Skin of body (tissue), 2 donors: ENCODE measurements around the gene POLE4. TPM values are rescaled to one million over a fixed set of nuclear protein-coding genes. Genes with fewer than 3 reads are reported as not detected.

Experiments used
- DNase-seq: peaks from one replicate; lab custom pipeline; 2025; lab: John Stamatoyannopoulos, UW
- total RNA-seq: library from RNA; depleted of rRNA; stranded (reverse); fragments of >200 nt; gene quantifications from one replicate; pipeline ENCODE4 v1.2.3, GENCODE V29; 2014

The POLE4 gene
- total RNA-seq, 1 donor from 2014 or later: 14.1 TPM

GRCh38 chr2:74985978-74986609 lies 27.7 kb downstream of the POLE4 start:
- DNase-seq: peak; percentile 50

GRCh38 chr2:74991977-74992376 lies 33.5 kb downstream of the POLE4 start:
- peak; percentile 24 for DNase-seq

GRCh38 chr2:74999468-74999867 lies 41.0 kb downstream of the POLE4 start:
- DNase-seq: no peak

GRCh38 chr2:75002007-75002406 lies 43.6 kb downstream of the POLE4 start:
- no peak for DNase-seq

GRCh38 chr2:75003276-75003675 lies 44.8 kb downstream of the POLE4 start:
- DNase-seq: no peak

- no peak for DNase-seq
Measured at GRCh38 chr2:75003773-75004172, 45.3 kb downstream of the POLE4 start.

- no peak for DNase-seq
Measured at GRCh38 chr2:75006041-75006440, 47.6 kb downstream of the POLE4 start.

- DNase-seq: no peak
Measured at GRCh38 chr2:75007061-75007460, 48.6 kb downstream of the POLE4 start.

GRCh38 chr2:75007819-75008218 lies 49.4 kb downstream of the POLE4 start:
- DNase-seq: no peak

- no peak for DNase-seq
Measured at GRCh38 chr2:75010571-75010970, 52.1 kb downstream of the POLE4 start.

GRCh38 chr2:75012080-75012479 lies 53.6 kb downstream of the POLE4 start:
- no peak for DNase-seq

- no peak for DNase-seq
Measured at GRCh38 chr2:75018162-75018561, 59.7 kb downstream of the POLE4 start.

Other genes starting within 250 kb of the POLE4 start
- gene HK2, start 124.5 kb upstream of the POLE4 start, total RNA-seq: 45.8 TPM
- 0.39 TPM for gene TACR1, start 240.9 kb downstream of the POLE4 start, total RNA-seq